ENCODE data around the gene FAM216B.
A peak's percentile ranks its signal among the peaks of the same experiment; 100 is the strongest.

GRCh38 chr13:42816538-42816937 lies 35.2 kb downstream of the FAM216B start:
- peak in 1 of 2 donors; percentile 19 for TF ChIP-seq CTCF (conservative IDR thresholded peaks at IDR 0.05 in 1 of 2, IDR thresholded peaks at IDR 0.05 in 1 of 2; ENCODE audit: low read depth in 1 of 2, low read length in 2 of 2)
- no peak for TF ChIP-seq EZH2 (IDR thresholded peaks at IDR 0.05; ENCODE audit: low read length, missing control alignments)

Measured in fibroblast of lung (primary cell).